ENCODE results near the gene MACROD1.

The MACROD1 gene

GRCh38 chr11:64005691-64006090 is 160.2 kb downstream of the MACROD1 start:
- H3K4me3 ChIP-seq (ENCODE audit: low read length), result no peak overlapping the region
- peaks cover 99% of the 10 kb centered on the region for H3K27me3 ChIP-seq (ENCODE audit: insufficient read depth, low read length)
- no peaks in the 10 kb centered on the region; the same call in 1 of the 2 replicates for H3K4me1 ChIP-seq (ENCODE audit: insufficient read depth, low read length)
- H3K27ac ChIP-seq (ENCODE audit: low read length), result no peak overlapping the region
- no peak overlapping the region for H3K9ac ChIP-seq (ENCODE audit: low read depth, low read length)
- H3K9me3 ChIP-seq (ENCODE audit: insufficient read depth, low read depth, low read length), result no peaks in the 10 kb centered on the region; the same call in 1 of the 2 replicates
- no peaks in the 10 kb centered on the region for H3K36me3 ChIP-seq (ENCODE audit: insufficient read depth, low read depth, low read length)

DNA sequence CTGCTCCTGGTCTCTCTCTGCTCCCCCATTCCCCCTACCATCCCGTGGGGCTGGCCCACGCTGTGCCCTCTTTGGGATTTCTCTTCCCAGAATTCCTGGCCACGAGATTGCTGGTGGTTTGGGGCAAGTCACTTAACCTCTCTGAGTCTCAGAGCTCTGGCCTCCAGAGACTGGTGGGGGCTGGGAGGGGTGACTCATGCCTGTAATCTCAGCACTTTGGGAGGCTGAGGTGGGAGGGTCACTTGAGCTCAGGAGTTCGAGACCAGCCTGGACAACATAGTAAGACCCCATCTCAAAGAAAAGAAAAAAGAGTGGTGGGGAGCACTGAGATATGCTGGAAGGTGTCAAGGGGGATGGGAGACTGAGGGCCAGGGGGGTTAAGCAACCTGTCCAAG is 161.3 kb downstream of the MACROD1 start:
- Histone ChIP-seq H3K4me3 (ENCODE audit: low read length) (no peak overlapping the region), H3K9ac (ENCODE audit: low read depth, low read length) (no peak overlapping the region), H3K27ac (ENCODE audit: low read length) (no peak overlapping the region), H3K27me3 (ENCODE audit: insufficient read depth, low read length) (peaks cover 96% of the 10 kb centered on the region), H3K9me3 (ENCODE audit: insufficient read depth, low read depth, low read length) (no peaks in the 10 kb centered on the region), H3K36me3 (ENCODE audit: insufficient read depth, low read depth, low read length) (no peaks in the 10 kb centered on the region), H3K4me1 (ENCODE audit: insufficient read depth, low read length) (no peaks in the 10 kb centered on the region; the same call in 1 of the 2 replicates)

- Histone ChIP-seq H3K27me3 (ENCODE audit: insufficient read depth, low read length) (peaks cover 92% of the 10 kb centered on the region), H3K36me3 (ENCODE audit: insufficient read depth, low read depth, low read length) (no peaks in the 10 kb centered on the region), H3K27ac (ENCODE audit: low read length) (no peak overlapping the region), H3K4me3 (ENCODE audit: low read length) (no peak overlapping the region), H3K4me1 (ENCODE audit: insufficient read depth, low read length) (no peaks in the 10 kb centered on the region; the same call in 1 of the 2 replicates), H3K9ac (ENCODE audit: low read depth, low read length) (no peak overlapping the region), H3K9me3 (ENCODE audit: insufficient read depth, low read depth, low read length) (no peaks in the 10 kb centered on the region)
These were observed 161.9 kb downstream of the MACROD1 start for GRCh38 chr11:64003807-64004589.

GRCh38 chr11:64001484-64002420 is 164.2 kb downstream of the MACROD1 start:
- Histone ChIP-seq H3K36me3 (ENCODE audit: insufficient read depth, low read depth, low read length) (peaks cover 13% of the 10 kb centered on the region), H3K27ac (ENCODE audit: low read length) (no peak overlapping the region), H3K4me3 (ENCODE audit: low read length) (no peak overlapping the region), H3K27me3 (ENCODE audit: insufficient read depth, low read length) (peaks cover 70% of the 10 kb centered on the region), H3K9ac (ENCODE audit: low read depth, low read length) (no peak overlapping the region), H3K4me1 (ENCODE audit: insufficient read depth, low read length) (peaks cover 5% of the 10 kb centered on the region; the same call in 1 of the 2 replicates), H3K9me3 (ENCODE audit: insufficient read depth, low read depth, low read length) (no peaks in the 10 kb centered on the region)

- Histone ChIP-seq H3K4me3 (ENCODE audit: low read length) (no peak overlapping the region), H3K27ac (ENCODE audit: low read length) (no peak overlapping the region), H3K36me3 (ENCODE audit: insufficient read depth, low read depth, low read length) (peaks cover 20% of the 10 kb centered on the region), H3K27me3 (ENCODE audit: insufficient read depth, low read length) (peaks cover 61% of the 10 kb centered on the region), H3K4me1 (ENCODE audit: insufficient read depth, low read length) (peaks cover 5% of the 10 kb centered on the region; the same call in 1 of the 2 replicates), H3K9me3 (ENCODE audit: insufficient read depth, low read depth, low read length) (no peaks in the 10 kb centered on the region), H3K9ac (ENCODE audit: low read depth, low read length) (no peak overlapping the region)
These were observed 165.0 kb downstream of the MACROD1 start for GRCh38 chr11:64000740-64001483.

- Histone ChIP-seq H3K4me3 (ENCODE audit: low read length) (peak overlapping the region; percentile 58; the same call in 1 of the 2 replicates), H3K27ac (ENCODE audit: low read length) (no peak overlapping the region), H3K4me1 (ENCODE audit: insufficient read depth, low read length) (peaks cover 5% of the 10 kb centered on the region; the same call in 1 of the 2 replicates), H3K9ac (ENCODE audit: low read depth, low read length) (no peak overlapping the region), H3K9me3 (ENCODE audit: insufficient read depth, low read depth, low read length) (no peaks in the 10 kb centered on the region), H3K27me3 (ENCODE audit: insufficient read depth, low read length) (peaks cover 54% of the 10 kb centered on the region), H3K36me3 (ENCODE audit: insufficient read depth, low read depth, low read length) (peaks cover 27% of the 10 kb centered on the region)
These were observed 165.7 kb downstream of the MACROD1 start for GRCh38 chr11:64000026-64000739.

- no peak overlapping the region for H3K27ac ChIP-seq (ENCODE audit: low read length)
- peaks cover 34% of the 10 kb centered on the region for H3K36me3 ChIP-seq (ENCODE audit: insufficient read depth, low read depth, low read length)
These were observed 166.4 kb downstream of the MACROD1 start for GRCh38 chr11:63999349-64000025.

GRCh38 chr11:63998558-63999348 is 167.2 kb downstream of the MACROD1 start:
- Histone ChIP-seq H3K36me3 (ENCODE audit: insufficient read depth, low read depth, low read length) (peaks cover 41% of the 10 kb centered on the region), H3K27me3 (ENCODE audit: insufficient read depth, low read length) (peaks cover 41% of the 10 kb centered on the region), H3K4me3 (ENCODE audit: low read length) (peak overlapping the region; percentile 58; the same call in 1 of the 2 replicates), H3K27ac (ENCODE audit: low read length) (no peak overlapping the region), H3K9ac (ENCODE audit: low read depth, low read length) (peak overlapping the region; percentile 41; the same call in 1 of the 2 replicates), H3K4me1 (ENCODE audit: insufficient read depth, low read length) (peaks cover 5% of the 10 kb centered on the region; the same call in 1 of the 2 replicates), H3K9me3 (ENCODE audit: insufficient read depth, low read depth, low read length) (no peaks in the 10 kb centered on the region)

More at GRCh38 chr11:63999349-64000025, 166.4 kb downstream of the MACROD1 start:
- Histone ChIP-seq H3K9me3 (ENCODE audit: insufficient read depth, low read depth, low read length) (no peaks in the 10 kb centered on the region), H3K9ac (ENCODE audit: low read depth, low read length) (no peak overlapping the region; the same call in 1 of the 2 replicates), H3K4me1 (ENCODE audit: insufficient read depth, low read length) (peaks cover 5% of the 10 kb centered on the region; the same call in 1 of the 2 replicates), H3K4me3 (ENCODE audit: low read length) (peak overlapping the region; percentile 58; the same call in 1 of the 2 replicates), H3K27me3 (ENCODE audit: insufficient read depth, low read length) (peaks cover 48% of the 10 kb centered on the region)

DNA sequence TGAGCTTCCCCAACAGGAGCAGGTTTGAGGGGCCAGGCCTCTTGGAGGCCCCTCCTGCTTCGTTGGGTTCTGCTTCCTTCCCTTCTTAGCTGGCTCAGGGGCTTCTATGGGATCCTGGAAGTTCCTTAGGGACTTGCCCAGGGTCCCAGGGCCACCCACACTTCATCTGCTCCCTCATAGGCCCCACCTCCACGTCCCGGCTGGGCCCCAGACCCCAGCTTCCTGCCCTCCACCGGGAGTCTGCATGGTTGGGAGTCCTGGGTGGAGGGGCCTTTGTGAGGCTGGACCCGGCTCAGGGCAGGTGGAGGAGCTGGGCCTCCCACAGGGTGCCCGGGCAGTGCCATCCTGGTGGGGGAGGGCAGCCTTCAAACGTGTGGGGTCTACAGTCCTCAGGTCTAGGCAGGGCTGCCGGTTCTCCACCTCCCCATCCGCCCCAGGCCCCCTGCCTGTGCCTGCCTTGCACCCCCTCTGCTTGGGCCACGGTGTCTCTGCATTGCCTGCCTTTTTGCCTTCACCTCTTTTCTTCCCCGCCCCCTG is 168.0 kb downstream of the MACROD1 start:
- H3K9ac ChIP-seq (ENCODE audit: low read depth, low read length), result no peak overlapping the region
- peaks cover 50% of the 10 kb centered on the region for H3K36me3 ChIP-seq (ENCODE audit: insufficient read depth, low read depth, low read length)
- H3K4me1 ChIP-seq (ENCODE audit: insufficient read depth, low read length), result peaks cover 5% of the 10 kb centered on the region; the same call in 1 of the 2 replicates
- H3K27me3 ChIP-seq (ENCODE audit: insufficient read depth, low read length), result peaks cover 32% of the 10 kb centered on the region
- no peak overlapping the region for H3K27ac ChIP-seq (ENCODE audit: low read length)
- H3K9me3 ChIP-seq (ENCODE audit: insufficient read depth, low read depth, low read length), result no peaks in the 10 kb centered on the region
- peak overlapping the region; percentile 58; the same call in 1 of the 2 replicates for H3K4me3 ChIP-seq (ENCODE audit: low read length)

All from iPS-20b (cell line).